GM12878 (cell line): ENCODE measurements around the gene BPGM. TPM values are rescaled to one million over a fixed set of nuclear protein-coding genes. Genes with fewer than 3 reads are reported as not detected.

Experiments used
- ATAC-seq: fragments of 200-7000 bp; cut with Tn5 transposase; 3 replicates; pipeline ENCODE4 v1.9.1; 2020; ENCODE audit warnings: mild to moderate bottlenecking, moderate library complexity
- BruUV-seq: library from RNA; stranded (reverse); fragments of 400-500 nt; replicated peaks from 2 replicates; lab custom pipeline; 2021; lab: Mats Ljungman, UMichigan
- CTCF ChIA-PET: fragments of 300-600 bp; sonication (Branson Sonifier 250); formaldehyde crosslinking; extraction: SDS; loops from one replicate; lab custom pipeline; 2021; ENCODE audit warnings: inconsistent platforms; lab: Yijun Ruan, JAX
- POLR2A ChIA-PET: fragments of 350-600 bp; formaldehyde crosslinking; extraction: SDS; loops from one replicate; lab custom pipeline; 2021; ENCODE audit warnings: inconsistent platforms; lab: Charles Lee
- RAD21 ChIA-PET: fragments of 300-600 bp; sonication (Branson Sonifier 250); formaldehyde crosslinking; loops from one replicate; lab custom pipeline; 2023; ENCODE audit warnings: antibody characterized with exemption; ENCODE audit not compliant: unreplicated experiment; lab: Charles Lee
- SMC1A ChIA-PET: fragments of 300-600 bp; sonication (Branson Sonifier 250); formaldehyde crosslinking; loops from one replicate; lab custom pipeline; 2023; ENCODE audit not compliant: unreplicated experiment, uncharacterized antibody; lab: Charles Lee
- DNase-seq: peaks from one replicate; pipeline ENCODE4 v3.0.0-alpha.2; 2011; ENCODE audit warnings: low read depth, low spot score
- FAIRE-seq: peaks from 3 replicates; lab custom pipeline; 2011; peaks lifted over from hg19 to GRCh38; lab: Jason Lieb, UNC
- H2AFZ ChIP-seq: 2 replicates; pipeline ENCODE4 v1.6.0; 2011; ENCODE audit warnings: low read depth, low read length, control low read depth; ENCODE audit not compliant: control insufficient read depth
- H3K27ac ChIP-seq: 2 replicates; pipeline ENCODE4 v1.5.1; 2011; ENCODE audit warnings: control low read depth; ENCODE audit not compliant: control insufficient read depth, insufficient read depth
- H3K27me3 ChIP-seq, 2 experiments: replicated peaks in 1 of 2; 2 replicates each; pipeline versions ENCODE4 v1.6.0 to v1.6.1; 2011; ENCODE audit warnings: low read length in 1 of 2; ENCODE audit not compliant: control insufficient read depth in 2 of 2, insufficient read depth in 2 of 2
- H3K36me3 ChIP-seq, 2 experiments: 2 replicates each; pipeline ENCODE4 v1.5.1; 2011; ENCODE audit warnings: low read length in 1 of 2; ENCODE audit not compliant: control insufficient read depth in 2 of 2, insufficient read depth in 2 of 2
- H3K4me1 ChIP-seq: 2 replicates; pipeline ENCODE4 v1.6.1; 2011; ENCODE audit warnings: mild to moderate bottlenecking, low read length, moderate library complexity, mixed read lengths; ENCODE audit not compliant: control insufficient read depth, insufficient read depth
- H3K4me2 ChIP-seq: 2 replicates; pipeline ENCODE4 v1.6.0; 2011; ENCODE audit warnings: control low read depth; ENCODE audit not compliant: control insufficient read depth, insufficient read depth
- H3K4me3 ChIP-seq: fragments of 200-600 bp; sonication (generic); 2 replicates; pipeline ENCODE4 v1.5.1; 2016
- H3K79me2 ChIP-seq: 2 replicates; pipeline ENCODE4 v1.6.0; 2011; ENCODE audit warnings: low read length; ENCODE audit not compliant: control insufficient read depth, insufficient read depth
- H3K9ac ChIP-seq: 2 replicates; pipeline ENCODE4 v1.8.0; 2011; ENCODE audit warnings: low read length, control low read depth, mixed read lengths; ENCODE audit not compliant: control insufficient read depth, insufficient read depth
- H3K9me3 ChIP-seq: replicated peaks from 3 replicates; pipeline ENCODE4 v1.5.1; 2011; ENCODE audit warnings: mild to moderate bottlenecking, low read length; ENCODE audit not compliant: control insufficient read depth, insufficient read depth
- H4K20me1 ChIP-seq: 2 replicates; pipeline ENCODE4 v1.6.0; 2011; ENCODE audit not compliant: control insufficient read depth, insufficient read depth
- CBFB ChIP-seq: IDR thresholded peaks from 2 replicates; pipeline ENCODE4 v1.6.1; 2016; ENCODE audit warnings: antibody characterized with exemption, low read depth
- CHD2 ChIP-seq: IDR thresholded peaks from 2 replicates; pipeline ENCODE4 v1.6.1; 2011; ENCODE audit warnings: low read depth, low read length, improper control_type of control experiment, borderline replicate concordance
- CUX1 ChIP-seq: IDR thresholded peaks from 2 replicates; pipeline ENCODE4 v1.6.1; 2012; ENCODE audit warnings: improper control_type of control experiment, low read depth, low read length; ENCODE audit not compliant: insufficient replicate concordance
- ETV6 ChIP-seq, 2 experiments: fragments of 450-650 bp in 1 of 2; IDR thresholded peaks in 1 of 2; conservative IDR thresholded peaks in 1 of 2; 2 replicates each; pipeline ENCODE4 v1.6.1; 2014; ENCODE audit warnings: antibody characterized with exemption in 1 of 2, borderline replicate concordance in 1 of 2, low read depth in 1 of 2, mild to moderate bottlenecking in 1 of 2, moderate library complexity in 1 of 2
- MYC ChIP-seq: IDR thresholded peaks from 2 replicates; pipeline ENCODE4 v1.6.1; 2011; ENCODE audit warnings: mild to moderate bottlenecking, low read length, moderate library complexity, inconsistent platforms; ENCODE audit not compliant: insufficient read depth, insufficient replicate concordance, insufficient read length, severe bottlenecking
- PAX8 ChIP-seq: fragments of 450-650 bp; IDR thresholded peaks from 2 replicates; pipeline ENCODE4 v1.6.1; 2017; ENCODE audit warnings: mild to moderate bottlenecking, moderate library complexity
- PBX3 ChIP-seq: IDR thresholded peaks from 2 replicates; pipeline ENCODE4 v1.6.1; 2011; ENCODE audit warnings: mild to moderate bottlenecking, low read depth, low read length, moderate library complexity; ENCODE audit not compliant: insufficient replicate concordance
- RAD21 ChIP-seq: IDR thresholded peaks from 2 replicates; pipeline ENCODE4 v1.6.1; 2011; ENCODE audit warnings: mild to moderate bottlenecking, low read depth, low read length, moderate library complexity; ENCODE audit not compliant: insufficient read depth
- RELA ChIP-seq: fragments of 450-650 bp; IDR thresholded peaks from 2 replicates; pipeline ENCODE4 v1.8.0; 2014; ENCODE audit warnings: borderline replicate concordance; ENCODE audit not compliant: partially characterized antibody
- SMAD1 ChIP-seq: fragments of 450-650 bp; IDR thresholded peaks from 2 replicates; pipeline ENCODE4 v1.6.1; 2018; ENCODE audit warnings: mild to moderate bottlenecking, low read depth; ENCODE audit not compliant: partially characterized antibody
- SMC3 ChIP-seq: IDR thresholded peaks from 2 replicates; pipeline ENCODE4 v1.6.1; 2011; ENCODE audit warnings: low read length, improper control_type of control experiment, borderline replicate concordance
- SREBF2 ChIP-seq: IDR thresholded peaks from 2 replicates; pipeline ENCODE4 v1.6.1; 2012; ENCODE audit warnings: mild to moderate bottlenecking, low read length
- STAT1 ChIP-seq: fragments of 450-650 bp; conservative IDR thresholded peaks from 2 replicates; pipeline ENCODE4 v1.6.1; 2014; ENCODE audit warnings: antibody characterized with exemption, mild to moderate bottlenecking
- STAT3 ChIP-seq: IDR thresholded peaks from 2 replicates; pipeline ENCODE4 v1.6.1; 2011; ENCODE audit warnings: low read depth, low read length, improper control_type of control experiment
- TCF12 ChIP-seq: IDR thresholded peaks from 2 replicates; pipeline ENCODE4 v1.6.1; 2011; ENCODE audit warnings: low read depth, mild to moderate bottlenecking, low read length
- YBX1 ChIP-seq: fragments of 450-650 bp; IDR thresholded peaks from 2 replicates; pipeline ENCODE4 v1.6.1; 2016; ENCODE audit warnings: antibody characterized with exemption
- YY1 ChIP-seq: IDR thresholded peaks from 2 replicates; pipeline ENCODE4 v1.6.1; 2011; ENCODE audit warnings: low read depth, mild to moderate bottlenecking, low read length
- WGBS: methylation state at CpG from one replicate; pipeline ENCODE4 v1.1.6; 2016; ENCODE audit warnings: low lambda C conversion rate; ENCODE audit not compliant: insufficient replicate concordance, insufficient coverage; ENCODE audit errors: missing lambda C conversion rate; 5-methylcytosine and 5-hydroxymethylcytosine counted together
- in situ Hi-C: fragments of 300-500 bp; cut with MboI; formaldehyde crosslinking; loops from 9 replicates; pipeline ENCODE4 v1.14.3; 2018; ENCODE audit warnings: mixed read lengths
- intact Hi-C: fragments of 100-400 bp; cut with micrococcal nuclease; formaldehyde crosslinking; loops from one replicate; pipeline ENCODE4 v1.14.2; 2022; ENCODE audit not compliant: unreplicated experiment
- polyA plus RNA-seq, 11 experiments: library from polyadenylated mRNA; depleted of rRNA in 4 of 11; unstranded in 6 of 11; stranded (reverse) in 5 of 11; fragments of >200 nt; fragmentation: Nextera tagmentation in 4 of 11; fragmentation: Illumina TruSeq in 1 of 11; extraction: Ambion mirVana in 4 of 11; extraction: Trizol in 1 of 11; gene quantifications; 1 replicate in 1 of 11; 2 replicates in 10 of 11; pipeline versions ENCODE4 v1.2.1 to v1.2.3, GENCODE V29; 2011 to 2016; ENCODE audit warnings: inconsistent platforms in 2 of 11, missing spikeins in 2 of 11, low read depth in 1 of 11
- total RNA-seq, 4 experiments: library from RNA; depleted of rRNA in 3 of 4; stranded (reverse); fragments of >200 nt in 3 of 4; fragmentation: Illumina TruSeq in 1 of 4; extraction: Trizol in 1 of 4; gene quantifications; 2 replicates each; pipeline versions ENCODE4 v1.2.1 to v1.2.3, GENCODE V29; 2013 to 2021

Gene BPGM
- total and polyA plus RNA-seq, 10 of the 15 experiments (the other 5 are each of a cell fraction or from before 2014, with no cell fraction given) = 9.0 to 20.1 (median 15.2) TPM

GRCh38 chr7:134612197-134612596 is 34.5 kb upstream of the BPGM start:
- no peaks in the 10 kb centered on the region for H3K27me3 ChIP-seq
- no peak overlapping the region for H3K9ac ChIP-seq
- no peaks in the 10 kb centered on the region for H4K20me1 ChIP-seq
- 0% methylated on average over 2 of the region's 2 CpGs for WGBS
- no peak for ATAC-seq
- ChIA-PET RAD21 (interaction anchor here (0.8 to 1.6 kb wide), 7 partner anchors 13 to 669 kb away, joined by 3 to 8 read pairs (median 3); no protein-coding TSS in a partner anchor), POLR2A (interaction anchor here (0.6 kb wide), 1 partner anchor 151 kb away, joined by 3 read pairs; no protein-coding TSS in a partner anchor), CTCF (interaction anchor here (0.9 to 3.7 kb wide), 13 partner anchors 10 to 723 kb away, joined by 3 to 23 read pairs (median 4); no protein-coding TSS in a partner anchor), SMC1A (interaction anchor here (1.0 to 2.1 kb wide), 10 partner anchors 9 to 345 kb away, joined by 3 to 8 read pairs (median 4); no protein-coding TSS in a partner anchor)
- H3K27ac ChIP-seq = no peak overlapping the region
- intact Hi-C loops (no loop called here), in situ Hi-C loops (no loop called here)
- H3K36me3 ChIP-seq = no peaks in the 10 kb centered on the region
- H3K4me1 ChIP-seq = no peaks in the 10 kb centered on the region
- no peak for DNase-seq
- H2AFZ ChIP-seq = no peak overlapping the region
- H3K4me3 ChIP-seq = no peak overlapping the region
- no peaks in the 10 kb centered on the region for H3K9me3 ChIP-seq
- no peaks in the 10 kb centered on the region for H3K79me2 ChIP-seq
- no TSS peak for BruUV-seq
- no peak for FAIRE-seq
- H3K4me2 ChIP-seq = no peak overlapping the region
- no peak for TF ChIP-seq YY1
- TF ChIP-seq TCF12 = no peak
- TF ChIP-seq STAT1 = no peak
- TF ChIP-seq MYC = no peak
- no peak for TF ChIP-seq ETV6 (conservative IDR thresholded peaks at IDR 0.05 in 1 of 2, IDR thresholded peaks at IDR 0.05 in 1 of 2; ENCODE audit: borderline replicate concordance in 1 of 2, low read depth in 1 of 2)
- TF ChIP-seq SREBF2 = no peak
- TF ChIP-seq PBX3 = no peak
- peak; percentile 17; the same call in 1 of the 2 replicates for TF ChIP-seq SMC3
- 0 out of 2 replicates have a peak, but pooled peaks have one; percentile 12 for TF ChIP-seq RAD21
- no peak for TF ChIP-seq CUX1
- TF ChIP-seq PAX8 = no peak
- TF ChIP-seq STAT3 = no peak
- no peak for TF ChIP-seq RELA
- TF ChIP-seq CBFB = no peak
- no peak for TF ChIP-seq YBX1
- TF ChIP-seq SMAD1 = no peak
- no peak for TF ChIP-seq CHD2
